ENCODE measurements around the gene ADCY2.

DNA sequence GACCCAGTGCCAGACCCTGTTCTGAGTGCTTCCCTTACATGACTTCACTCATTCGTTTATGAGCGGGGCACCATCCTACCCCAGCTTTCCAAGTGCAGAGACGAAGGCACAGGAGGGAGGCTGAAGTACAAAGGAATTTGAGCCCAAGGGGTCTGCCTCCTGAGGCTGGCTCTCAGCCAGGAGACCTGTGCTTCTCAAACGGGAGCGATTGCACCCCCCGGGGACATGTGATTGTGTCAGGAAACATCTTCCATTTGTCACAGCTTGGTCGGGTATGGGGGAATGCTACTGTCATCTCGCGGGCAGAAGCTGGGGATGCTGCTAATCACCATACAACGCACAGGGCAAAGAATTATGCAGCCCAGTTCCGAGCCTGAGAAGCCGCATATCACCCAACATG lies 23.9 kb downstream of the ADCY2 start:
- TF ChIP-seq POLR2AphosphoS5 (IDR thresholded peaks at IDR 0.05) (no peak), POLR2A (IDR thresholded peaks at IDR 0.05) (no peak)

Measured in prostate gland (tissue), 1 donor.